Gastrocnemius medialis (tissue), 4 donors: Measurements from ENCODE around the gene TMEM60.

ENCODE experiments used
- POLR2A ChIP-seq, 2 donors: fragments of 450-650 bp; IDR thresholded peaks; one replicate each; pipeline ENCODE4 v1.6.1; 2017; ENCODE audit warnings: antibody characterized with exemption in 2 of 2, mild to moderate bottlenecking in 2 of 2, moderate library complexity in 2 of 2
- TF ChIP-seq, protein P1 (sequence below), 5 experiments: fragments of 450-650 bp in 3 of 5; fragments of 200-600 bp in 2 of 5; sonication (generic) in 2 of 5; IDR thresholded peaks in 4 of 5; conservative IDR thresholded peaks in 1 of 5; 1 replicate in 4 of 5; 2 replicates in 1 of 5; pipeline ENCODE4 v1.5.1; 2016 to 2019; ENCODE audit warnings: antibody characterized with exemption in 5 of 5, mild to moderate bottlenecking in 3 of 5, moderate library complexity in 3 of 5

DNA sequence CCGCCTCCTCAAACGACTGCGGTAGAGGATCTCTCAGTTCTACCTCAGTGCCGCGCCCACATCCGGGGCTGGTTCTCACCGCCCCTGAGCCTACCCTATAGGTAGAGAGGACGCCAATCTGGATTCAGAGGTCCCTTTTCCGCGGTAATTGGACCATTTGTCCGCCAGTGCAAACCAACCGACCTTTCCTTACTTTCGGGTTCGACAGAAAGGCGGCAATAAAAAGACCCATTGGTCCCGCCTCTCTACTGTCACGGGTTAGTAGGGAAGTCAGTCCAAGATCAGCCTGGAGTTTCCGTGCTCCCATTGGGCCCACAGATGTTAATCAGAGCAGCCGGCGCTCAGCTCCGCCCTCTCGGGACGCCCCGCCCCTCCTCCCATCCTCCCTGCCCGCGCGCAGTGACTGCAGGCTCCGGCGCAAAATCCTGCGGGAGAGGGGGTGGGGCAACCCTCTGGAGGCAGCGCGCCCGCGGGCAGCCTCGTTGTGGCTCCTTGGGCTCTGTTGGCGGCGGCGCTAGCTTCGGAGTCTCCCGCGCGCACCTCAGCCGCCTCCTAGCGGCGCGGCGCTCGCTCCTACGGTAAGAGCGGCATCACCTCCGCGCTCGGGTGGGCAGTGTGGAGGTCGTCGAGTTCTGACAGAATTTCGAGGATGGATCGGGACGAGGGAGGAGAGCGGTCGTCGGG is at the start of gene TMEM60, which contains the start of gene PHTF2:
- TF ChIP-seq, protein P1, sequence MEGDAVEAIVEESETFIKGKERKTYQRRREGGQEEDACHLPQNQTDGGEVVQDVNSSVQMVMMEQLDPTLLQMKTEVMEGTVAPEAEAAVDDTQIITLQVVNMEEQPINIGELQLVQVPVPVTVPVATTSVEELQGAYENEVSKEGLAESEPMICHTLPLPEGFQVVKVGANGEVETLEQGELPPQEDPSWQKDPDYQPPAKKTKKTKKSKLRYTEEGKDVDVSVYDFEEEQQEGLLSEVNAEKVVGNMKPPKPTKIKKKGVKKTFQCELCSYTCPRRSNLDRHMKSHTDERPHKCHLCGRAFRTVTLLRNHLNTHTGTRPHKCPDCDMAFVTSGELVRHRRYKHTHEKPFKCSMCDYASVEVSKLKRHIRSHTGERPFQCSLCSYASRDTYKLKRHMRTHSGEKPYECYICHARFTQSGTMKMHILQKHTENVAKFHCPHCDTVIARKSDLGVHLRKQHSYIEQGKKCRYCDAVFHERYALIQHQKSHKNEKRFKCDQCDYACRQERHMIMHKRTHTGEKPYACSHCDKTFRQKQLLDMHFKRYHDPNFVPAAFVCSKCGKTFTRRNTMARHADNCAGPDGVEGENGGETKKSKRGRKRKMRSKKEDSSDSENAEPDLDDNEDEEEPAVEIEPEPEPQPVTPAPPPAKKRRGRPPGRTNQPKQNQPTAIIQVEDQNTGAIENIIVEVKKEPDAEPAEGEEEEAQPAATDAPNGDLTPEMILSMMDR (IDR thresholded peaks at IDR 0.05 in 4 of 5, conservative IDR thresholded peaks at IDR 0.05 in 1 of 5): peak; percentile 30 to 66 (median 47)
- TF ChIP-seq POLR2A (IDR thresholded peaks at IDR 0.05): peak; percentile 93 to 96
